Measurements from ENCODE around the gene BTBD18. TPM values are rescaled to one million over a fixed set of nuclear protein-coding genes. Genes with fewer than 3 reads are reported as not detected.

BTBD18 gene
- total RNA-seq, 6 donors from 2014 or later: not detected

- Histone ChIP-seq H3K36me3 (peaks cover 0 to 7% (median 2%) of the 10 kb centered on the region in 4 donors), H3K27ac (peak overlapping the region; percentile 1 to 85 (median 50)), H3K4me3 (no peak overlapping the region), H3K27me3 (no peaks in the 10 kb centered on the region), H3K9me3 (no peaks in the 10 kb centered on the region), H3K4me1 (peaks cover 83 to 97% (median 93%) of the 10 kb centered on the region in 4 donors)
- ATAC-seq (ENCODE audit: low FRiP score in 2 of 2) (no peak), DNase-seq (no peak)
- TF ChIP-seq, protein P1, sequence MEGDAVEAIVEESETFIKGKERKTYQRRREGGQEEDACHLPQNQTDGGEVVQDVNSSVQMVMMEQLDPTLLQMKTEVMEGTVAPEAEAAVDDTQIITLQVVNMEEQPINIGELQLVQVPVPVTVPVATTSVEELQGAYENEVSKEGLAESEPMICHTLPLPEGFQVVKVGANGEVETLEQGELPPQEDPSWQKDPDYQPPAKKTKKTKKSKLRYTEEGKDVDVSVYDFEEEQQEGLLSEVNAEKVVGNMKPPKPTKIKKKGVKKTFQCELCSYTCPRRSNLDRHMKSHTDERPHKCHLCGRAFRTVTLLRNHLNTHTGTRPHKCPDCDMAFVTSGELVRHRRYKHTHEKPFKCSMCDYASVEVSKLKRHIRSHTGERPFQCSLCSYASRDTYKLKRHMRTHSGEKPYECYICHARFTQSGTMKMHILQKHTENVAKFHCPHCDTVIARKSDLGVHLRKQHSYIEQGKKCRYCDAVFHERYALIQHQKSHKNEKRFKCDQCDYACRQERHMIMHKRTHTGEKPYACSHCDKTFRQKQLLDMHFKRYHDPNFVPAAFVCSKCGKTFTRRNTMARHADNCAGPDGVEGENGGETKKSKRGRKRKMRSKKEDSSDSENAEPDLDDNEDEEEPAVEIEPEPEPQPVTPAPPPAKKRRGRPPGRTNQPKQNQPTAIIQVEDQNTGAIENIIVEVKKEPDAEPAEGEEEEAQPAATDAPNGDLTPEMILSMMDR (IDR thresholded peaks at IDR 0.05): no peak
- TF ChIP-seq POLR2AphosphoS5 (IDR thresholded peaks at IDR 0.05) (no peak), EP300 (IDR thresholded peaks at IDR 0.05) (no peak), POLR2A (IDR thresholded peaks at IDR 0.05) (no peak)
These were observed 37.1 kb upstream of the BTBD18 start for GRCh38 chr11:57788703-57789088.

GRCh38 chr11:57787920-57788702 lies 36.5 kb upstream of the BTBD18 start:
- no peaks in the 10 kb centered on the region for H3K9me3 ChIP-seq
- peaks cover 83 to 97% (median 93%) of the 10 kb centered on the region in 4 donors for H3K4me1 ChIP-seq
- peak in 1 of 2 donors; percentile 47 for DNase-seq
- no peak overlapping the region for H3K4me3 ChIP-seq
- peak overlapping the region; percentile 1 to 85 (median 50) for H3K27ac ChIP-seq
- peaks cover 0 to 7% (median 2%) of the 10 kb centered on the region in 4 donors for H3K36me3 ChIP-seq
- TF ChIP-seq, protein P1 (IDR thresholded peaks at IDR 0.05): no peak
- TF ChIP-seq EP300 (IDR thresholded peaks at IDR 0.05): no peak
- no peak for TF ChIP-seq POLR2AphosphoS5 (IDR thresholded peaks at IDR 0.05)
- no peak for TF ChIP-seq POLR2A (IDR thresholded peaks at IDR 0.05)
- WGBS, 2 donors: 34 to 49% methylated on average over 6 of the region's 6 CpGs
- ATAC-seq (ENCODE audit: low FRiP score in 2 of 2): peak in 1 of 2 donors; percentile 51
- no peaks in the 10 kb centered on the region for H3K27me3 ChIP-seq

- no peak for DNase-seq
- Histone ChIP-seq H3K4me3 (no peak overlapping the region), H3K27ac (peak overlapping the region in 3 of 4 donors; percentile 12 to 85 (median 68)), H3K9me3 (no peaks in the 10 kb centered on the region), H3K4me1 (peaks cover 83 to 96% (median 93%) of the 10 kb centered on the region in 4 donors), H3K36me3 (peaks cover 0 to 7% (median 2%) of the 10 kb centered on the region in 4 donors), H3K27me3 (no peaks in the 10 kb centered on the region)
- ATAC-seq (ENCODE audit: low FRiP score in 2 of 2): no peak
- TF ChIP-seq POLR2AphosphoS5 (IDR thresholded peaks at IDR 0.05): no peak
- TF ChIP-seq, protein P1 (IDR thresholded peaks at IDR 0.05): no peak
- no peak for TF ChIP-seq POLR2A (IDR thresholded peaks at IDR 0.05)
- no peak for TF ChIP-seq EP300 (IDR thresholded peaks at IDR 0.05)
- 72 to 76% methylated on average over 4 of the region's 4 CpGs for WGBS, 2 donors
These were observed 35.5 kb upstream of the BTBD18 start for GRCh38 chr11:57787006-57787604.

DNA sequence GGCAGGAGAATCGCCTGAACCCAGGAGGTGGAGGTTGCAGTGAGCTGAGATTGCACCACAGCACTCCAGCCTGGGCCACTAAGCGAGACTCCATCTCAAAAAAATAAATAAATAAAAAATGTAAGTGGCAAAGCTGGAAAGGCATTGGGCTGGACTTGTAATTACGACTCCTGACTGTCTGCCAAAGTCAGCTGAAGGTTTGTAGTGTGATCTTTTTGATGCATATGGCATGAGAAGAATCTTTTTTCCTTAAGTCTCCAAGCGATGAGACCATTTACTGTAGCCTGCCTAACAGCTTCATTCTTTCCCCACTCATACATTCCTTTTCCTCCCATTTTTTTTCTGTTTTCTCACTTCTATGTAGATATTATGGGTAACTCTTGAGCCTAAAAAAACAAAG lies 34.8 kb upstream of the BTBD18 start:
- TF ChIP-seq POLR2A (IDR thresholded peaks at IDR 0.05) (no peak), EP300 (IDR thresholded peaks at IDR 0.05) (no peak), POLR2AphosphoS5 (IDR thresholded peaks at IDR 0.05) (no peak)
- peaks cover 83 to 96% (median 93%) of the 10 kb centered on the region in 4 donors for H3K4me1 ChIP-seq
- ATAC-seq (ENCODE audit: low FRiP score in 2 of 2): no peak
- no peak overlapping the region for H3K4me3 ChIP-seq
- peak overlapping the region; percentile 12 to 85 (median 49) for H3K27ac ChIP-seq
- H3K36me3 ChIP-seq: peaks cover 0 to 2% (median under 1%) of the 10 kb centered on the region in 4 donors
- H3K9me3 ChIP-seq: no peaks in the 10 kb centered on the region
- no peaks in the 10 kb centered on the region for H3K27me3 ChIP-seq
- 55 to 56% methylated on average over 4 of the region's 4 CpGs for WGBS, 2 donors
- no peak for DNase-seq

DNA sequence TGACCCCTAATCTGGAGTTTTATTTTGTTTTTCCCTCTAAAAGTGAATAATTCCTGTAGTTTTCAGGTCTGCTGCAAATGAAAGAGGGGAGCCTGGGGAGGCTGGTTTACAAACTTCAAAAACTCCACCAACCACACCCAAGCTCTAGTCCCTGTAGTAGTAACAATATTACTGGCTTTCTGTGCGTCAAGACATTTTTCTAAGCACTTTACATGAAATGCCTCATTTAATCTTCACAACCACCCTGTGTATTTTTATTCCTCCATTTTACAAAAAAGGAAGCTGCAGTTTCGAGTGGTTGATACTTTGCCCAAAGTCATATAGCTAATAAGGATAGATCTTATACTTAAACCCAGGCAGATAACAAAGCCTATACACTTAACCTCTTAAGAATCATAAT lies 33.5 kb upstream of the BTBD18 start:
- Histone ChIP-seq H3K27me3 (no peaks in the 10 kb centered on the region), H3K4me1 (peaks cover 90 to 97% (median 95%) of the 10 kb centered on the region in 4 donors), H3K27ac (peak overlapping the region in 2 of 4 donors; percentile 85 to 93), H3K9me3 (no peaks in the 10 kb centered on the region), H3K36me3 (no peaks in the 10 kb centered on the region), H3K4me3 (no peak overlapping the region)
- TF ChIP-seq EP300 (IDR thresholded peaks at IDR 0.05): no peak
- no peak for TF ChIP-seq POLR2AphosphoS5 (IDR thresholded peaks at IDR 0.05)
- DNase-seq (no peak), ATAC-seq (ENCODE audit: low FRiP score in 2 of 2) (no peak)
- 49 to 69% methylated on average over 2 of the region's 2 CpGs for WGBS, 2 donors
